Measurements from ENCODE around the gene PPP1R12A.

The PPP1R12A gene

DNA sequence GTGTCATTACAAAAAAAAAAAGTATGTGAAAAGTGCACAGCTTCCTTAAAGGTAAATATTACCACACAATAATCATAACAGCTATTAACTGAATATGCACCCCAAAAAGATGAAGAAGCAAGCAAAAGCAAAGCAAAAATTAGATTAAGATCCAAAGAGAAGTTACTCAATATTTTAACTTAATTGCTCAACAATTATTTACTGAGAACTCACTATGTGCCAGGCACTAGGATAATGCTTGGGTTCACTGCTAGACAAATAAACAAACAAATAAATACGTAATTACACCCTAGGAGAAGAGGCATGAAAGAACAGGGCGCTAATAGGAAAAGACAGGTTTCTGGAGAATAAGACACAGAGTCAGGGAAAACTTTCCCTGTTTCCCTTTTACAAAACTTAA lies 33.4 kb downstream of the PPP1R12A start:
- H3K27ac ChIP-seq, result no peak overlapping the region
- TF ChIP-seq, protein P1, sequence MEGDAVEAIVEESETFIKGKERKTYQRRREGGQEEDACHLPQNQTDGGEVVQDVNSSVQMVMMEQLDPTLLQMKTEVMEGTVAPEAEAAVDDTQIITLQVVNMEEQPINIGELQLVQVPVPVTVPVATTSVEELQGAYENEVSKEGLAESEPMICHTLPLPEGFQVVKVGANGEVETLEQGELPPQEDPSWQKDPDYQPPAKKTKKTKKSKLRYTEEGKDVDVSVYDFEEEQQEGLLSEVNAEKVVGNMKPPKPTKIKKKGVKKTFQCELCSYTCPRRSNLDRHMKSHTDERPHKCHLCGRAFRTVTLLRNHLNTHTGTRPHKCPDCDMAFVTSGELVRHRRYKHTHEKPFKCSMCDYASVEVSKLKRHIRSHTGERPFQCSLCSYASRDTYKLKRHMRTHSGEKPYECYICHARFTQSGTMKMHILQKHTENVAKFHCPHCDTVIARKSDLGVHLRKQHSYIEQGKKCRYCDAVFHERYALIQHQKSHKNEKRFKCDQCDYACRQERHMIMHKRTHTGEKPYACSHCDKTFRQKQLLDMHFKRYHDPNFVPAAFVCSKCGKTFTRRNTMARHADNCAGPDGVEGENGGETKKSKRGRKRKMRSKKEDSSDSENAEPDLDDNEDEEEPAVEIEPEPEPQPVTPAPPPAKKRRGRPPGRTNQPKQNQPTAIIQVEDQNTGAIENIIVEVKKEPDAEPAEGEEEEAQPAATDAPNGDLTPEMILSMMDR (conservative IDR thresholded peaks at IDR 0.05), result no peak
- TF ChIP-seq ZFX (IDR thresholded peaks at IDR 0.05), result no peak

DNA sequence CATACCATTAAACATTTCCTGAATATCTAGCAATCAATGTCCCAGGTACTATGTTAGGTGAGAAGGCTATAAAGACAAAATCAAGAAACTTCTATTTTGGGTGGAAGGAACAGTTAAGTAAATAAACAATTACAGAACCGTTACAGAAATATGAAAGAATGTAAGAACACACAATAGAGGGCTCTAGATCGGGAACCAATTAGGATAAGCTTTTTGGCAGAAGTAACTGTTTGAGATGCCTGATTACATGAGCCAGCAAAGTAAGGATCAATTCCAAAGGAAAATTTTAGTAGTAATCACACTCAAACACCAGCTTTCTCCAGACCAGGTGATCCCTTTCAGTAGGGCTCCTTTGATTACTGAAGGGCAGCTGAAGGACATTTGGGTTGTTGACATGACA lies 33.9 kb downstream of the PPP1R12A start:
- TF ChIP-seq, protein P1 (conservative IDR thresholded peaks at IDR 0.05), result no peak
- TF ChIP-seq ZFX (IDR thresholded peaks at IDR 0.05), result no peak
- no peak overlapping the region for H3K27ac ChIP-seq

DNA sequence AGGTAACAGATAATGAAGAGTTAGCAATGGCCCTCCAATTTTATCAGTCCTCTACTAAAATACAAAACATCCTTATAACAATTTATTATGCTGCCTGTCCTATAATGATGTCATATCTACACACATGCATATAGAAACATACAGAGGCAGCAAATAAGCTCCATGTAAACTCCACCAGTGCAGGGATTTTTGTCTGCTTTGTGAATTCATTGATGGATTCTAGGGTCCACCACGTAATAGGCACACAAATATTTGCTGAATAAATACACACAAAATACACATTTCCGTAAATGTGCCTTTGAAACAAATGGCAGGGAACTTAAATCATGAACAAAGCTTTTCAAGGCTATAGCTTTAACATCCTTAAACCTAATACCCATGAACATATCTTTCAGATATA lies 34.7 kb downstream of the PPP1R12A start:
- TF ChIP-seq, protein P1 (conservative IDR thresholded peaks at IDR 0.05), result no peak
- TF ChIP-seq ZFX (IDR thresholded peaks at IDR 0.05), result no peak

DNA sequence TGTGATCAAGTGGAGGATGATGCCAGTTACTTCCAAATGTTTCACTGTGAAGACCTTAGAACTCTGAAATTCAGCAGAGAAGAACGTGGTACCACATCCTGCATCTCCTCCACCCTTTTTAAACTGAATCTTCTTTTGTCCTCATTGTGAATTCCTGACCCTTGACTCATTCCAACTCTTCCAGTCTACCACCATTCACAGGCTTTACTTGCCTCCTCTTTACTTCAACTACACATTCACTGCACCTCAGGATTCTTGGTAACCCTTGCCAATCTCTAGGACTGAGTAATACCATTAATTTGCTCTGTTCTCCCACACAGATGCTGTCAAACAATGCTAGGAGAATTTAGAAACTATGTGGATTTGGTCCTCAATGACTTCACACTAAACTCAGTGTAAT lies 37.3 kb downstream of the PPP1R12A start:
- TF ChIP-seq, protein P1 (conservative IDR thresholded peaks at IDR 0.05), result no peak
- no peak for TF ChIP-seq ZFX (IDR thresholded peaks at IDR 0.05)
- no peak overlapping the region for H3K27ac ChIP-seq

More for the DNA sequence above, 34.7 kb downstream of the PPP1R12A start:
- H3K27ac ChIP-seq, result no peak overlapping the region

DNA sequence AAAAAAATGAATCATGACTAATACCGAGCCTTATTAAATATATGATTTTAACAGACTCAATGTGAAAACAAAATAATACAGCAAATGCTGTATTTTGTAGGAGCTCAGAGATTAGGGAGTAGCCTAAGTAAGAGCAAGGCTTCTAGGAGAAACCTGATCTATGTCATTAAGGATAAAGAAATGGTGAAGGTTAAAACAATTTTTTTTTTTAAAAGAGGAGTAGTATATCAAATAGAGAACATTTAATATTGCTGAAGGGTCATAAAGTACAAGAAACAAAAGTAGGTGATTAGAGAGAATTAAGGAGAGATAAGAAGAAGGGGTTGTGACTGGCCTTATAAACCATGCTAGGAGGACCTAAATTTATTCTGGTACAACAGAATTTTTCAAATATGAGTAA lies 39.1 kb downstream of the PPP1R12A start:
- H3K27ac ChIP-seq, result no peak overlapping the region
- TF ChIP-seq ZFX (IDR thresholded peaks at IDR 0.05), result no peak
- TF ChIP-seq, protein P1 (conservative IDR thresholded peaks at IDR 0.05), result no peak

DNA sequence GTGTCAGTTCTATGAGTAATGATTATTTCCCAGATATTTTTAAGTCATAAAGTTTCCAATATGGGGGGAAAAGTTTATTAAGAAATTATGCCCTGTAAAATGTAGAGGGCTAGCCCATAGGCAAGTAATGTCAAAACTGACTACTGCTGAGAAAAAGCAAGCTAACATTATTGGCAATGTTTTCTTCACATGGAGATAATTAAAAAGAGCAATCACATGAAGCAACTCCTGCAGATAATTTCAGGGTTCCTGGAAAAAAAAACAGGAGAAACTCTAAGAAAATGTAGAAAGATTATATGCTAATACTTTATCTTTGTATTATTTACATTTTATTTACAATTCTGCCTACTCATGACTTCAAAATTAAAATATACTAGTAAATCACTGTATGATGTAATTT lies 39.8 kb downstream of the PPP1R12A start:
- TF ChIP-seq, protein P1 (conservative IDR thresholded peaks at IDR 0.05), result no peak
- TF ChIP-seq ZFX (IDR thresholded peaks at IDR 0.05), result no peak
- no peak overlapping the region for H3K27ac ChIP-seq

DNA sequence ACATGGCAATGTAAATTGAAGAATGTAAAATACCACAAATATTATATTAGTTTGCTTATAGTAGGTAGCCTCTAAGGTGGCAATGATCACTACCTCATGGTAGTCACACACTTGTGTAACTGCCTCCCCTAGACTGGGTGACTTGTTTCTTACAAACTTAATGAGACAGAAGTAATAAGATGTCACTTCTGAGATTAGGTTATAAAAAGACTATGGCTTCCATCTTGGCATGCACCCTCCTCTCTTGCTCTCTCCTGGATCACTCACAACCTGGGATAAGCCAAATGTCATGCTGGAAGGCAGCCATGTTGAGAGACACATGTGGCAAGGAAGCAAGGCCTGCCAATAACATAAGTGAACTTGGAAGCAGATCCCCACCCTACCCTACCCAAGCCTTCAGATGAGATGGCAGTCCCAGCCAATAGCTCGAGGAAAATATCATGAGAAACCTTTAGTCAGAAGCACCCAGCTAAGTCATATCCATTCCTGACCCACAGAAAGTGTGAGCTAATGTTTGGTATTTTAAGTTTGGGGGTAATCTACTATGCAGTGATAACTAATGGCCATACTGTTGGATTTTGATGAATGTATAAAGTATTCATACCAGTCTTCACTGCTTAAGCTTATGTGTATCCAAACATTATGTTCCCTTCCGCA lies 43.3 kb downstream of the PPP1R12A start:
- H3K27ac ChIP-seq, result no peak overlapping the region
- TF ChIP-seq, protein P1 (conservative IDR thresholded peaks at IDR 0.05), result no peak
- TF ChIP-seq ZFX (IDR thresholded peaks at IDR 0.05), result no peak

Measured in C4-2B (cell line).